GM18867 (cell line): ENCODE measurements around the gene DLX3.

Experiments
- ATAC-seq: cut with Tn5 transposase; IDR thresholded peaks from one replicate; pipeline ENCODE4 v1.9.1; 2021; ENCODE audit warnings: mild to moderate bottlenecking, moderate library complexity; ENCODE audit not compliant: unreplicated experiment

The DLX3 gene

GRCh38 chr17:50024808-50025207, 29.8 kb upstream of the DLX3 start:
- ATAC-seq: no peak

GRCh38 chr17:50023520-50023919, 28.5 kb upstream of the DLX3 start:
- ATAC-seq: no peak

- ATAC-seq: no peak
Measured at GRCh38 chr17:50022463-50023130, 27.6 kb upstream of the DLX3 start.

GRCh38 chr17:50021681-50022370, 26.8 kb upstream of the DLX3 start:
- ATAC-seq: no peak

- ATAC-seq: no peak
Measured at GRCh38 chr17:50020841-50021599, 26.0 kb upstream of the DLX3 start.

GRCh38 chr17:50018909-50019308, 23.9 kb upstream of the DLX3 start:
- ATAC-seq: no peak

- no peak for ATAC-seq
Measured at GRCh38 chr17:50015146-50015545, 20.1 kb upstream of the DLX3 start.

GRCh38 chr17:50014471-50015088, 19.6 kb upstream of the DLX3 start:
- ATAC-seq: no peak

- no peak for ATAC-seq
Measured at GRCh38 chr17:50013079-50013478, 18.1 kb upstream of the DLX3 start.

- no peak for ATAC-seq
Measured at GRCh38 chr17:50009282-50009681, 14.3 kb upstream of the DLX3 start.

GRCh38 chr17:50003911-50004310, 8.9 kb upstream of the DLX3 start:
- ATAC-seq: no peak

GRCh38 chr17:49998836-49999511, 4.0 kb upstream of the DLX3 start:
- ATAC-seq: no peak

- ATAC-seq: peak; percentile 62
Measured at GRCh38 chr17:49997773-49998703, 3.0 kb upstream of the DLX3 start.

- ATAC-seq: no peak
Measured at GRCh38 chr17:49997301-49997650, 2.3 kb upstream of the DLX3 start.

GRCh38 chr17:49996495-49997300, 1.7 kb upstream of the DLX3 start:
- ATAC-seq: no peak

- no peak for ATAC-seq
Measured at GRCh38 chr17:49996121-49996494, 1.1 kb upstream of the DLX3 start.

- no peak for ATAC-seq
Measured at GRCh38 chr17:49994085-49995054, 654 bp downstream of the DLX3 start.

GRCh38 chr17:49993423-49994060, 1.5 kb downstream of the DLX3 start:
- no peak for ATAC-seq
